Stimulated activated naive CD4-positive, alpha-beta T cell treated with Interleukin-2 at 50 U/mL for 16 hours (primary cell): ENCODE results near the gene INTU.
"Not testable (repeated sequence)": the region's sequence is repeated elsewhere in the genome, so short reads cannot be mapped to it uniquely, and the experiment has no call there.

Source experiments
- DNase-seq: peaks from one replicate; lab custom pipeline; 2025; lab: John Stamatoyannopoulos, UW

Gene INTU

GRCh38 chr4:127643791-127644190 lies 11.0 kb downstream of the INTU start:
- no peak for DNase-seq

- no peak for DNase-seq
These were observed 15.3 kb downstream of the INTU start for GRCh38 chr4:127648061-127648460.

GRCh38 chr4:127655590-127655989 lies 22.8 kb downstream of the INTU start:
- not testable (repeated sequence) for DNase-seq

GRCh38 chr4:127656047-127656680 lies 23.4 kb downstream of the INTU start:
- no peak for DNase-seq

- DNase-seq = no peak
These were observed 27.6 kb downstream of the INTU start for GRCh38 chr4:127660284-127660885.

- DNase-seq = no peak
These were observed 34.4 kb downstream of the INTU start for GRCh38 chr4:127667116-127667515.

- DNase-seq = no peak
These were observed 35.0 kb downstream of the INTU start for GRCh38 chr4:127667772-127668171.

- no peak for DNase-seq
These were observed 36.0 kb downstream of the INTU start for GRCh38 chr4:127668770-127669169.

GRCh38 chr4:127669691-127670090 lies 36.9 kb downstream of the INTU start:
- DNase-seq = no peak

- no peak for DNase-seq
These were observed 39.4 kb downstream of the INTU start for GRCh38 chr4:127672111-127672510.

- DNase-seq = no peak
These were observed 52.5 kb downstream of the INTU start for GRCh38 chr4:127685292-127685691.

GRCh38 chr4:127686658-127687057 lies 53.9 kb downstream of the INTU start:
- DNase-seq = no peak

- DNase-seq = no peak
These were observed 54.8 kb downstream of the INTU start for GRCh38 chr4:127687580-127687979.

GRCh38 chr4:127698789-127699200 lies 66.0 kb downstream of the INTU start:
- DNase-seq = no peak

- no peak for DNase-seq
These were observed 76.2 kb downstream of the INTU start for GRCh38 chr4:127708985-127709384.

- no peak for DNase-seq
These were observed 76.7 kb downstream of the INTU start for GRCh38 chr4:127709456-127709855.

- no peak for DNase-seq
These were observed 97.6 kb downstream of the INTU start, which contains the start of gene SLC25A31 for GRCh38 chr4:127730142-127730913. Gene SLC25A31 (plus strand): TSS chr4:127730400. CDS start chr4:127730546, 146 bp downstream.

- DNase-seq = no peak
These were observed 98.6 kb downstream of the INTU start for GRCh38 chr4:127731406-127731805.

GRCh38 chr4:127732623-127733328 lies 100.0 kb downstream of the INTU start:
- DNase-seq = no peak

- DNase-seq = no peak
These were observed 102.2 kb downstream of the INTU start for GRCh38 chr4:127734976-127735375.

GRCh38 chr4:127737295-127737694 lies 104.5 kb downstream of the INTU start:
- DNase-seq = no peak

GRCh38 chr4:127741247-127741646 lies 108.5 kb downstream of the INTU start:
- DNase-seq = no peak
